LoVo (cell line): ENCODE data around the gene SLC5A10.
"Not testable (repeated sequence)": the region's sequence is repeated elsewhere in the genome, so short reads cannot be mapped to it uniquely, and the experiment has no call there.

Experiments
- DNase-seq: peaks from one replicate; pipeline ENCODE4 v3.0.0-alpha.2; 2016; ENCODE audit warnings: low spot score

Gene SLC5A10

DNA sequence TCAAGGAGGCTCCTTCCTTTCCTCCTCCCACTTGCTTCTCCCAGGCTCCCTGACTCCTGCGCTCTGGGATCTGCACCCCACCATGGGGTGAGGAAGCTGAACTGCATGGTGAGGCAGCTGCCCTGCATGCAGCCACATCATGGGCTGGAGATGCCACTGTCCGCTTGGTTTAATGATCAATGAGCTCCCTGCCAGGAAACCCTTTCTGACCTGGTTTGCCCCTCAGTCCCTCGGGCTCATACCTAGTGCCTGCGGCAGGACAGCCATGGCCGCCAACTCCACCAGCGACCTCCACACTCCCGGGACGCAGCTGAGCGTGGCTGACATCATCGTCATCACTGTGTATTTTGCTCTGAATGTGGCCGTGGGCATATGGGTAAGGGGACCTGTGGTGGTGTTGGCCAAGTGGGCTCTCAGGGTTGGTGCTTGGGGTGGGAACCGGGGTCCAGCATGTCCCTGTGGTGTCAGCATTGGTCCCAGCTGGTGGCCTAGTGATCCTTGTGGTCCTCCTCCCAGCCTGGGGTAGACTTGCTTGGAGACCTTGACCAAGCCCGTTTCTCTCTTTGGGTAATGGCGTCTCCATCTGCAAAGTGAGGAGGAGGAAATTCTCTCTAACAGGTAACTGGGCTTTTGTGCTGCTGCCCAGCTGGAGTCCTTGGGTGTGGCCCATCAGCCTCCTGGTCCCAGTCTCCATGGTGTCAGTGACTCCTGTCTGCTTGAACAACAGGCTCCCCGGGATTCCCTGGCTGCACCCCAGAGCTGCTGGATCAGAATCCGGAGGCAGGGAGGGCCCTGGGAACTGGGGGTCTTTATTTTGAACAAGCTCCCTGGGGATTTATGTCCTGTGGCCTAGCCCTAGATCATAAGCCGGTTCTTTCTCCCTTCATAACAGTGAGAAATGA is at the start of gene SLC5A10:
Gene SLC5A10, plus strand, starts transcription at position 225 of the 902 bp plus-strand sequence. Its CDS starts 41 bp downstream, at position 266.
- DNase-seq = no peak

DNA sequence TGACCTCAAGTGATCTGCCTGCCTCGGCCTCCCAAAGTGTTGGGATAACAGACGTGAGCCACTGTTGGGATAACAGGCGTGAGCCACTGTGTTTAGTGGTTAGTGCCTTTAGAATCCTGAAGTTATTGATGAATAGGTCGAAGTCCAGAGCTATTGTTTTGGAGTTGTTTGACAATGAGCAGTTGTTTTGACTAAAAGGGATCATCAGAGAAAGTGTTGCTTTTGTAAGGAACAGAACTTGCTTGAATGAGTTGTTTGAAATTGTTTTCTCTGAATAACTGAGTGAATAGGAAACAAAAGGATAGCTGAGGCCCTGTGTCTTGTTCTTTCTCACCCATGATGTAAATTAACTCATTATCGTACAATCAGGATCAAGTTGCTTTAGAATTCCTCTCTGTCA is 47.5 kb upstream of the SLC5A10 start:
- no peak for DNase-seq

GRCh38 chr17:18905226-18905625 is 46.7 kb upstream of the SLC5A10 start:
- no peak for DNase-seq

GRCh38 chr17:18910326-18910725 is 41.6 kb upstream of the SLC5A10 start:
- DNase-seq = no peak

- DNase-seq = no peak
Measured at GRCh38 chr17:18910881-18911280, 41.1 kb upstream of the SLC5A10 start.

DNA sequence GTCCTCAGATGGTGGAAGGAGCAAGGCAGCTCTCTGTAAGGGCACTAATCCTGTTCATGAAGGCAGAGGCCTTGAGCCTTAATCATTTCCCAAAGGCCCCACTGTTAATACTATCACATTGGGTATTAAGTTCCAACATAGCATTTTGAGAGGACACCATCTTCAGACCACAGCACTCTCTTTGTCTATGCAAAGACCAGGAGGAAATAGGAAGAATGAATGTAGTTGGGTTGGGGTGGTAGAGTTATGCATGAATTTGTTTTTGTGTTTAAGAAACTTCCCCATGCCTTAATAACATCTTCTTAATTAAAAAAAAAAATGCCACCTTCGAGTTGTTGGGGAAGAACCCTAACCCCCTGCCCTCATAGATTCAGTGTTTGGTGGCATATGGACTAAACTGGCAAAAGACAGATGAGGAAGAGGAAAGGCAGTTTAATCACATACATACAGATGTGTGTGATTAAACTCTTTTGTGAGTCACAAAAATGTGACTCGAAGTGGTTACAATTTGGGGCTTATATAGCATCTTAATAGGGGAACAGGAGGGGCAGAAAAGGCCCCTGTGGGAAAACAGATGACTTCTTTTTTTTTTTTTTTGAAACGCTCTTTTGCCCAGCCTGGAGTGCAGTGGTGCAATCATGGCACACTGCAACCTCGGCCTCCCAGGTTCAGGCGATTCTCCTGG is 35.0 kb upstream of the SLC5A10 start:
- DNase-seq = no peak

- no peak for DNase-seq
Measured at GRCh38 chr17:18917506-18918032, 34.4 kb upstream of the SLC5A10 start.

DNA sequence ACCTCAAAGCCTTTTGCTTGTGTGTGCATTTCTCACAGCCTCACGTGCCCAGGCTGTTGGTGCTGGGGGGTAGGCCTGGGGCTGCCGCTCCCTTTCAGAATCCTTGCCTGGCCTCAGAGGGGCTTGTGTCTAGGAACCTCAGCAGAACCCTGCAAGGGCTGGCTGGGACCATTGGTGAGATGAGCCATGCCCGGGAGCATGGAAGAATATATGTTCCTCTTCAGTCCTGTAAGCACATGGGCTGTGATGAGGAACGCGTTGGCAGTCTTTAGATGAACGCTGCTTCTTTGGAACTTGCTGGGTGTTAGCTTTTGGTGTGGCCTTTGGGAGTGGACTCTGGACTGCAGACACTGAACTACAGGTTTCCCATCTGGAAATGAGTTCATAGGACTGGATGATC is 32.0 kb upstream of the SLC5A10 start:
- no peak for DNase-seq

- DNase-seq = no peak
Measured at GRCh38 chr17:18920911-18921441, 31.0 kb upstream of the SLC5A10 start.

GRCh38 chr17:18921485-18921884 is 30.5 kb upstream of the SLC5A10 start:
- DNase-seq = no peak

GRCh38 chr17:18921912-18922451 is 30.0 kb upstream of the SLC5A10 start:
- DNase-seq = no peak

DNA sequence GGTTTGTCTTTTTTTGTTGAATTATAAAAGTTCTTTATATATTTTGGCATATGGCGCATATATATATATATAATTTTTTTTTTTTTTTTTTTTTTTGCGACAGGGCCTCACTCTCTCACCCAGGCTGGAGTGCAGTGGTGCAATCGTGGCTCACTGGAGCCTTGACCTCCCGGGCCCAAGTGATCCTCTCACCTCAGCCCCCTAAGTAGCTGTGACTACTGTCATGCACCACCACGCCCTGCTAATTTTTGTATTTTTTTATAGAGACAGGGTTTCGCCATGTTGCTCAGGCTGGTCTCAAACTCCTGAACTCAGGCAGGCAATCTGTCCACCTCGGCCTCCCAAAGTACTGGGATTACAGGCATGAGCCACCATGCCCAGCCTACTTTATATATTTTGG is 29.4 kb upstream of the SLC5A10 start:
- not testable (repeated sequence) for DNase-seq

DNA sequence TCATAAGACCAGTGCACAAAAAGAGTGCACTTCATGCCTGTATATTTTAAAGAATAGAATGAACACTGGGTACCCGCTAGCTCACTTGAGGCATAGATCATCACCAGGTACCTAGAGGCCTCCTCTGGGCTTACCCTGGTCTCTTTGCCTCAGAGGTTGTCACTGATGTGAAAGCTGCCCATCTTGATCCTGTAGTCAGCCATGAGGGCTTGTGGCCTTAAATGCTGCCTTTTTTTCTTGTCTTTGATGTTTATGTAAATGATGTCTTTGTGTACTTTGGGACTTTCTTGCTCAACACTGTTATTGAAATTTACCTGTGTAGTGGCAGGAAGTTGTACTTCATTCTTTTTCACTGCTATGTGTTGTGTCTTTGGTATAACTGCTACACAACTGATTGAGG is 26.8 kb upstream of the SLC5A10 start:
- no peak for DNase-seq

DNA sequence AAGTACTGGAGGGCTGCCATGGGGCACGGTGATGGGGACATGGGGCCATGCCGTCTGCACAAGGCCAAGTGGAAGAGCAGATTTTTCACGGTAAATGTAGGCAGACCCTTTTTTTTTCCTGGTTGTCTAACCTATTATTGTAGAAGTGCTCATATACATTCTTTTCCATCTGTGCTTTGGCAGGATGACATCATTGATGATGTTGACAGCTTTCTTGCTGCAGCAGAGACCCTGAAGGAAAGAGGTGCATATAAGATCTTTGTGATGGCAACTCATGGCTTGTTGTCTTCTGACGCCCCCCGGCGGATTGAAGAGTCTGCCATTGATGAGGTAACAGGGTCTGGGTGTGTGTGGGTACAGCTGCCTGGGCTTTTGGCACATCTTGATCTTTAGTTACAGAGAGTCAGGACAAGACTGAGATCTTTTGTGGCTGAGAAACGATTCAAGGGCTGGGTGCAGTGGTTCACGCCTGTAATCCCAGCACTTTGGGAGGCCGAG is 23.3 kb upstream of the SLC5A10 start:
- DNase-seq = no peak

GRCh38 chr17:18932360-18933055 is 19.5 kb upstream of the SLC5A10 start:
- no peak for DNase-seq

DNA sequence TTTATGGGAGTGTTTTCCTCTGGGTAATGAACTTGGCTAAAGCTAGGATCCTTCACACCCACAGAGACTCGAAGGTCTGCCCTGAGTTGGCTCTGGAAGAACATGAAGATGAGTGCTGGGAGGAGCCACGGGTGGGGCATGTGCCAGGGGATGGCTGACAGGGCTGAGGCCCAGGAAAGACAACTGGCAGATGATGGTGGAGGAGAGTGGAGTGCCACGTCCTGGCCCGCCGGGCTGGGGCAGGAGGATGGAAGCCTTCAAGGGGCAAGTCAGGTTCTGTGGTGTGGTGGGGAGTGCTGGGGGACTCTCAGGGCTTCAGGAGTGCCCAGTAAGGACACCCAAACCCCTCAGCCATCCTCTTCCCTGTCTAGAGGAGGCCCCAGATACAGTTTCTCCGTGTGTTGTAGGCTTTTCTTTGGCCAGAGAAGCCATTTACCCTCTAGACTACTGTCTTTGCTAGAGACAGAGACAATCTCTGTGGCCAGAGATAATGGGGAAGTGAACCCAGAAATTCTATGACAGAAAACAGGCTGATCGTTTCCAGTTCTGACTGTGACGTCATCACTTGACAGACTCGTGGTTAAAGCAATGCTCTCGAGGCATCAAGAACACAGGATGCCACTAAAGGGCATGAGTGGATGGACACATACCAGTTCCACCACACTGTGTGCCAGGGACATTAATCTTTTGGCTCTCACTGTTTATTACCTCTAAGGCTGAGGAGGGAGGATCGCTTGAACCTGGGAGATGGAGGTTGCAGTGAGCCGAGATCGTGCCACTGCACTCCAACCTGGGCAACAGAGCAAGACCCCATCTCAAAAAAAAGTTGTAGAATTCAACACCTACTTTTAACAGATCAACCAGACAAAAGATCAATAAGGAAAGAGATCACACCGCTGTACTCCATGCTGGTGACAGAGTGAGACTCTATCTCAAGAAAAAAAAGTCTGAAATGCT is 18.6 kb upstream of the SLC5A10 start:
- DNase-seq = no peak

DNA sequence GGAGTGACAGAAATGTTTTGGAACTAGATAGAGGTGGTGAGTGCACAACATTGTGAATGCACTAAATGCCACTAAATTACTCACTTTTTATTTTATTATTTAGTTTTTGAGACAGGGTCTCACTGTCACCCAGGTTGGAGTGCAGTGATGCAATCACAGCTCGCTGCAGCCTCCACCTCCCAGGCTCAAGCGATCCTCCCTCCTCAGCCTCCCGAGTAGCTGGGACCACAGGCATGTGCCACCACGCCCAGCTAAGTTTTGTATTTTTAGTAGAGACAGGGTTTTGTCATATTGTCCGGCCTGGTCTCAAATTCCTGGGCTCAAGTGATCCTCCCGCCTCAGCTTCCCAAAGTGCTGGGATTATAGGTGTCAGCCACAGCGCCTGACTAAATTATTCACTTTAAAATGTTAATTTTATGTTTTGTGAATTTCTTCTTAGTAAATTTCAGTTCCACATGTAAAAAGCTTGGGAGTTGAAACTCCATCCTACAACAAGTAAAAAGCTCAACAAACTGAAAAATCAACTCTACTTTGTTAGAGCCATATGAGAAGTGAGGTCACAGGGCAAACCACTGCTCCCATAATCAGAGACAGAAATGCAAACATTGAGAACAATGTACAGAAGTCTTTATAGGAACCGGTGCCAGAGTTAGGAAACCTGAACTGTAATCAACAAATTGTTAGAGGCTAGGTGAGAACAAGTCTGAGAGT is 13.8 kb upstream of the SLC5A10 start:
- no peak for DNase-seq

GRCh38 chr17:18938692-18939023 is 13.3 kb upstream of the SLC5A10 start:
- DNase-seq = no peak

GRCh38 chr17:18944646-18945045 is 7.3 kb upstream of the SLC5A10 start:
- DNase-seq = no peak

- DNase-seq = no peak
Measured at GRCh38 chr17:18946536-18946935, 5.4 kb upstream of the SLC5A10 start.
